GM12878 (cell line): ENCODE measurements around the gene SH3GL2. TPM values are rescaled to one million over a fixed set of nuclear protein-coding genes. Genes with fewer than 3 reads are reported as not detected.

Source experiments
- ATAC-seq: fragments of 200-7000 bp; cut with Tn5 transposase; 3 replicates; pipeline ENCODE4 v1.9.1; 2020; ENCODE audit warnings: mild to moderate bottlenecking, moderate library complexity
- BruUV-seq: library from RNA; stranded (reverse); fragments of 400-500 nt; replicated peaks from 2 replicates; lab custom pipeline; 2021; lab: Mats Ljungman, UMichigan
- CTCF ChIA-PET: fragments of 300-600 bp; sonication (Branson Sonifier 250); formaldehyde crosslinking; extraction: SDS; loops from one replicate; lab custom pipeline; 2021; ENCODE audit warnings: inconsistent platforms; lab: Yijun Ruan, JAX
- POLR2A ChIA-PET: fragments of 350-600 bp; formaldehyde crosslinking; extraction: SDS; loops from one replicate; lab custom pipeline; 2021; ENCODE audit warnings: inconsistent platforms; lab: Charles Lee
- RAD21 ChIA-PET: fragments of 300-600 bp; sonication (Branson Sonifier 250); formaldehyde crosslinking; loops from one replicate; lab custom pipeline; 2023; ENCODE audit warnings: antibody characterized with exemption; ENCODE audit not compliant: unreplicated experiment; lab: Charles Lee
- SMC1A ChIA-PET: fragments of 300-600 bp; sonication (Branson Sonifier 250); formaldehyde crosslinking; loops from one replicate; lab custom pipeline; 2023; ENCODE audit not compliant: unreplicated experiment, uncharacterized antibody; lab: Charles Lee
- DNase-seq: peaks from one replicate; pipeline ENCODE4 v3.0.0-alpha.2; 2011; ENCODE audit warnings: low read depth, low spot score
- FAIRE-seq: peaks from 3 replicates; lab custom pipeline; 2011; peaks lifted over from hg19 to GRCh38; lab: Jason Lieb, UNC
- H2AFZ ChIP-seq: 2 replicates; pipeline ENCODE4 v1.6.0; 2011; ENCODE audit warnings: low read depth, low read length, control low read depth; ENCODE audit not compliant: control insufficient read depth
- H3K27ac ChIP-seq: 2 replicates; pipeline ENCODE4 v1.5.1; 2011; ENCODE audit warnings: control low read depth; ENCODE audit not compliant: control insufficient read depth, insufficient read depth
- H3K27me3 ChIP-seq, 2 experiments: replicated peaks in 1 of 2; 2 replicates each; pipeline versions ENCODE4 v1.6.0 to v1.6.1; 2011; ENCODE audit warnings: low read length in 1 of 2; ENCODE audit not compliant: control insufficient read depth in 2 of 2, insufficient read depth in 2 of 2
- H3K36me3 ChIP-seq, 2 experiments: 2 replicates each; pipeline ENCODE4 v1.5.1; 2011; ENCODE audit warnings: low read length in 1 of 2; ENCODE audit not compliant: control insufficient read depth in 2 of 2, insufficient read depth in 2 of 2
- H3K4me1 ChIP-seq: 2 replicates; pipeline ENCODE4 v1.6.1; 2011; ENCODE audit warnings: mild to moderate bottlenecking, low read length, moderate library complexity, mixed read lengths; ENCODE audit not compliant: control insufficient read depth, insufficient read depth
- H3K4me2 ChIP-seq: 2 replicates; pipeline ENCODE4 v1.6.0; 2011; ENCODE audit warnings: control low read depth; ENCODE audit not compliant: control insufficient read depth, insufficient read depth
- H3K4me3 ChIP-seq: fragments of 200-600 bp; sonication (generic); 2 replicates; pipeline ENCODE4 v1.5.1; 2016
- H3K79me2 ChIP-seq: 2 replicates; pipeline ENCODE4 v1.6.0; 2011; ENCODE audit warnings: low read length; ENCODE audit not compliant: control insufficient read depth, insufficient read depth
- H3K9ac ChIP-seq: 2 replicates; pipeline ENCODE4 v1.8.0; 2011; ENCODE audit warnings: low read length, control low read depth, mixed read lengths; ENCODE audit not compliant: control insufficient read depth, insufficient read depth
- H3K9me3 ChIP-seq: replicated peaks from 3 replicates; pipeline ENCODE4 v1.5.1; 2011; ENCODE audit warnings: mild to moderate bottlenecking, low read length; ENCODE audit not compliant: control insufficient read depth, insufficient read depth
- H4K20me1 ChIP-seq: 2 replicates; pipeline ENCODE4 v1.6.0; 2011; ENCODE audit not compliant: control insufficient read depth, insufficient read depth
- CHD4 ChIP-seq: fragments of 200-600 bp; sonication (generic); IDR thresholded peaks from 2 replicates; pipeline ENCODE4 v1.6.1; 2016; ENCODE audit warnings: mild to moderate bottlenecking
- CREM ChIP-seq: IDR thresholded peaks from 2 replicates; pipeline ENCODE4 v1.6.1; 2014; ENCODE audit warnings: antibody characterized with exemption, low read depth
- GABPA ChIP-seq: IDR thresholded peaks from 2 replicates; pipeline ENCODE4 v1.6.1; 2014; ENCODE audit warnings: antibody characterized with exemption, low read depth, mild to moderate bottlenecking, inconsistent platforms
- HDGF ChIP-seq: fragments of 450-650 bp; IDR thresholded peaks from 2 replicates; pipeline ENCODE4 v1.6.1; 2016; ENCODE audit warnings: antibody characterized with exemption
- PAX5 ChIP-seq: IDR thresholded peaks from 2 replicates; pipeline ENCODE4 v1.6.1; 2011; ENCODE audit warnings: low read depth, low read length, borderline replicate concordance
- PKNOX1 ChIP-seq: fragments of 450-650 bp; IDR thresholded peaks from 2 replicates; pipeline ENCODE4 v1.6.1; 2016; ENCODE audit warnings: mild to moderate bottlenecking
- RFX5 ChIP-seq: IDR thresholded peaks from 2 replicates; pipeline ENCODE4 v1.6.1; 2011; ENCODE audit warnings: low read depth, low read length, improper control_type of control experiment
- STAT1 ChIP-seq: fragments of 450-650 bp; conservative IDR thresholded peaks from 2 replicates; pipeline ENCODE4 v1.6.1; 2014; ENCODE audit warnings: antibody characterized with exemption, mild to moderate bottlenecking
- WRNIP1 ChIP-seq: IDR thresholded peaks from 2 replicates; pipeline ENCODE4 v1.6.1; 2011; ENCODE audit warnings: low read depth, low read length, improper control_type of control experiment, borderline replicate concordance
- YY1 ChIP-seq: IDR thresholded peaks from 2 replicates; pipeline ENCODE4 v1.6.1; 2011; ENCODE audit warnings: low read depth, mild to moderate bottlenecking, low read length
- ZBTB11 ChIP-seq: fragments of 450-650 bp; formaldehyde crosslinking; IDR thresholded peaks from 2 replicates; pipeline ENCODE4 v1.5.0; 2022; ENCODE audit warnings: mild to moderate bottlenecking, missing genetic modification characterization
- ZNF24 ChIP-seq: fragments of 450-650 bp; IDR thresholded peaks from 2 replicates; pipeline ENCODE4 v1.6.1; 2017; ENCODE audit warnings: antibody characterized with exemption, mild to moderate bottlenecking
- ZNF274 ChIP-seq: IDR thresholded peaks from one replicate; pipeline ENCODE4 v1.8.0; 2011; ENCODE audit not compliant: insufficient read length, insufficient read depth
- ZNF622 ChIP-seq: fragments of 450-650 bp; IDR thresholded peaks from 2 replicates; pipeline ENCODE4 v1.6.1; 2017; ENCODE audit warnings: mild to moderate bottlenecking, inconsistent platforms
- WGBS: methylation state at CpG from one replicate; pipeline ENCODE4 v1.1.6; 2016; ENCODE audit warnings: low lambda C conversion rate; ENCODE audit not compliant: insufficient replicate concordance, insufficient coverage; ENCODE audit errors: missing lambda C conversion rate; 5-methylcytosine and 5-hydroxymethylcytosine counted together
- in situ Hi-C: fragments of 300-500 bp; cut with MboI; formaldehyde crosslinking; loops from 9 replicates; pipeline ENCODE4 v1.14.3; 2018; ENCODE audit warnings: mixed read lengths
- intact Hi-C: fragments of 100-400 bp; cut with micrococcal nuclease; formaldehyde crosslinking; loops from one replicate; pipeline ENCODE4 v1.14.2; 2022; ENCODE audit not compliant: unreplicated experiment
- polyA plus RNA-seq, 11 experiments: library from polyadenylated mRNA; depleted of rRNA in 4 of 11; unstranded in 6 of 11; stranded (reverse) in 5 of 11; fragments of >200 nt; fragmentation: Nextera tagmentation in 4 of 11; fragmentation: Illumina TruSeq in 1 of 11; extraction: Ambion mirVana in 4 of 11; extraction: Trizol in 1 of 11; gene quantifications; 1 replicate in 1 of 11; 2 replicates in 10 of 11; pipeline versions ENCODE4 v1.2.1 to v1.2.3, GENCODE V29; 2011 to 2016; ENCODE audit warnings: inconsistent platforms in 2 of 11, missing spikeins in 2 of 11, low read depth in 1 of 11
- total RNA-seq, 4 experiments: library from RNA; depleted of rRNA in 3 of 4; stranded (reverse); fragments of >200 nt in 3 of 4; fragmentation: Illumina TruSeq in 1 of 4; extraction: Trizol in 1 of 4; gene quantifications; 2 replicates each; pipeline versions ENCODE4 v1.2.1 to v1.2.3, GENCODE V29; 2013 to 2021

SH3GL2 gene
- total and polyA plus RNA-seq, 10 of the 15 experiments (the other 5 are each of a cell fraction or from before 2014, with no cell fraction given) = not detected

- ChIA-PET RAD21 (no interaction called here), POLR2A (no interaction called here), SMC1A (no interaction called here), CTCF (no interaction called here)
- Histone ChIP-seq H3K9ac (no peak overlapping the region), H3K4me1 (no peaks in the 10 kb centered on the region), H3K79me2 (no peaks in the 10 kb centered on the region), H3K27me3 (no peaks in the 10 kb centered on the region), H3K27ac (no peak overlapping the region), H4K20me1 (no peaks in the 10 kb centered on the region), H3K4me3 (no peak overlapping the region), H2AFZ (no peak overlapping the region), H3K36me3 (no peaks in the 10 kb centered on the region), H3K9me3 (no peaks in the 10 kb centered on the region), H3K4me2 (no peak overlapping the region)
- FAIRE-seq (no peak), ATAC-seq (no peak), DNase-seq (no peak)
- in situ Hi-C loops (no loop called here), intact Hi-C loops (no loop called here)
- no TSS peak for BruUV-seq
- TF ChIP-seq PKNOX1 (no peak), ZNF622 (no peak), PAX5 (no peak), STAT1 (no peak), ZNF274 (no peak), HDGF (no peak)
- 39% methylated on average over 2 of the region's 2 CpGs for WGBS
These were observed 51.7 kb downstream of the SH3GL2 start for GRCh38 chr9:17630531-17630949.

GRCh38 chr9:17631396-17631795 lies 52.5 kb downstream of the SH3GL2 start:
- DNase-seq (no peak), ATAC-seq (no peak), FAIRE-seq (no peak)
- intact Hi-C loops (no loop called here), in situ Hi-C loops (no loop called here)
- H3K4me2 ChIP-seq = no peak overlapping the region
- H2AFZ ChIP-seq = no peak overlapping the region
- BruUV-seq = no TSS peak
- H3K9me3 ChIP-seq = no peaks in the 10 kb centered on the region
- no peaks in the 10 kb centered on the region for H3K79me2 ChIP-seq
- no peak overlapping the region for H3K9ac ChIP-seq
- no peaks in the 10 kb centered on the region for H3K36me3 ChIP-seq
- CTCF ChIA-PET = no interaction called here
- H3K4me1 ChIP-seq = no peaks in the 10 kb centered on the region
- no peaks in the 10 kb centered on the region for H4K20me1 ChIP-seq
- H3K27ac ChIP-seq = no peak overlapping the region
- POLR2A ChIA-PET = no interaction called here
- SMC1A ChIA-PET = no interaction called here
- H3K4me3 ChIP-seq = no peak overlapping the region
- RAD21 ChIA-PET = no interaction called here
- no peaks in the 10 kb centered on the region for H3K27me3 ChIP-seq
- TF ChIP-seq WRNIP1 (no peak), GABPA (no peak), ZBTB11 (CRISPR knock-in tag) (no peak), CREM (no peak), CHD4 (no peak), YY1 (no peak), RFX5 (no peak), ZNF24 (no peak)
